ENCODE results near the gene ALPI. TPM values are rescaled to one million over a fixed set of nuclear protein-coding genes. Genes with fewer than 3 reads are reported as not detected.

ALPI gene
- total RNA-seq, 1 experiment from 2014 or later = not detected

GRCh38 chr2:232463701-232464543 lies 8.0 kb downstream of the ALPI start:
- H3K9me3 ChIP-seq (ENCODE audit: insufficient read depth, low read depth) = no peaks in the 10 kb centered on the region
- H3F3A ChIP-seq (ENCODE audit: insufficient read depth, low read depth) = no peaks in the 10 kb centered on the region
- intact Hi-C loops (cut with micrococcal nuclease; ENCODE audit: unreplicated experiment) = no loop called here
- no peaks in the 10 kb centered on the region for H3K4me1 ChIP-seq (replicated peaks; ENCODE audit: insufficient read depth)
- DNase-seq = no peak
- TF ChIP-seq EZH2 (IDR thresholded peaks at IDR 0.05; ENCODE audit: low read depth) (no peak), CTCF (conservative IDR thresholded peaks at IDR 0.05) (no peak)
- H3K27me3 ChIP-seq (ENCODE audit: insufficient read depth, low read depth) = peaks cover 79% of the 10 kb centered on the region
- H4K20me1 ChIP-seq (ENCODE audit: insufficient read depth) = no peaks in the 10 kb centered on the region
- POLR2A ChIA-PET (ENCODE audit: unreplicated experiment) = no interaction called here
- H3K79me2 ChIP-seq (ENCODE audit: low read depth) = no peaks in the 10 kb centered on the region
- BruUV-seq (replicated peaks) = no TSS peak
- H2AFZ ChIP-seq = no peak overlapping the region
- H3K4me3 ChIP-seq = no peak overlapping the region
- H3K36me3 ChIP-seq (ENCODE audit: low read depth) = no peaks in the 10 kb centered on the region
- no peak overlapping the region for H3K4me2 ChIP-seq
- CTCF ChIA-PET = no interaction called here
- H3K9me2 ChIP-seq (ENCODE audit: insufficient read depth) = no peaks in the 10 kb centered on the region
- no peak overlapping the region for H3K27ac ChIP-seq

- Histone ChIP-seq H3F3A (ENCODE audit: insufficient read depth, low read depth) (no peaks in the 10 kb centered on the region), H3K79me2 (ENCODE audit: low read depth) (no peaks in the 10 kb centered on the region), H3K4me1 (replicated peaks; ENCODE audit: insufficient read depth) (no peaks in the 10 kb centered on the region), H2AFZ (no peak overlapping the region), H3K4me3 (no peak overlapping the region), H3K27ac (no peak overlapping the region), H3K9me3 (ENCODE audit: insufficient read depth, low read depth) (no peaks in the 10 kb centered on the region), H4K20me1 (ENCODE audit: insufficient read depth) (no peaks in the 10 kb centered on the region), H3K9me2 (ENCODE audit: insufficient read depth) (no peaks in the 10 kb centered on the region), H3K36me3 (ENCODE audit: low read depth) (no peaks in the 10 kb centered on the region), H3K4me2 (no peak overlapping the region), H3K27me3 (ENCODE audit: insufficient read depth, low read depth) (peaks cover 79% of the 10 kb centered on the region)
- no peak for DNase-seq
- TF ChIP-seq CTCF (conservative IDR thresholded peaks at IDR 0.05) = no peak
- no peak for TF ChIP-seq EZH2 (IDR thresholded peaks at IDR 0.05; ENCODE audit: low read depth)
- intact Hi-C loops (cut with micrococcal nuclease; ENCODE audit: unreplicated experiment) = no loop called here
- no TSS peak for BruUV-seq (replicated peaks)
- CTCF ChIA-PET = no interaction called here
- POLR2A ChIA-PET (ENCODE audit: unreplicated experiment) = no interaction called here
These were observed 8.6 kb downstream of the ALPI start for GRCh38 chr2:232464544-232464885.

- H3K36me3 ChIP-seq (ENCODE audit: low read depth) = no peaks in the 10 kb centered on the region
- peaks cover 79% of the 10 kb centered on the region for H3K27me3 ChIP-seq (ENCODE audit: insufficient read depth, low read depth)
- H3K9me2 ChIP-seq (ENCODE audit: insufficient read depth) = no peaks in the 10 kb centered on the region
- H4K20me1 ChIP-seq (ENCODE audit: insufficient read depth) = no peaks in the 10 kb centered on the region
- ChIA-PET CTCF (no interaction called here), POLR2A (ENCODE audit: unreplicated experiment) (no interaction called here)
- H3K4me3 ChIP-seq = no peak overlapping the region
- no peak overlapping the region for H3K4me2 ChIP-seq
- no peaks in the 10 kb centered on the region for H3K9me3 ChIP-seq (ENCODE audit: insufficient read depth, low read depth)
- no TSS peak for BruUV-seq (replicated peaks)
- DNase-seq = no peak
- intact Hi-C loops (cut with micrococcal nuclease; ENCODE audit: unreplicated experiment) = no loop called here
- no peaks in the 10 kb centered on the region for H3K4me1 ChIP-seq (replicated peaks; ENCODE audit: insufficient read depth)
- H3K79me2 ChIP-seq (ENCODE audit: low read depth) = no peaks in the 10 kb centered on the region
- H3K27ac ChIP-seq = no peak overlapping the region
- H3F3A ChIP-seq (ENCODE audit: insufficient read depth, low read depth) = no peaks in the 10 kb centered on the region
- no peak overlapping the region for H2AFZ ChIP-seq
- TF ChIP-seq EZH2 (IDR thresholded peaks at IDR 0.05; ENCODE audit: low read depth) (no peak), CTCF (conservative IDR thresholded peaks at IDR 0.05) (no peak)
These were observed 9.1 kb downstream of the ALPI start for GRCh38 chr2:232465061-232465460.

All from PC-9 (cell line).